H9 (cell line): Measurements from ENCODE around the gene TP53INP2. TPM values are rescaled to one million over a fixed set of nuclear protein-coding genes. Genes with fewer than 3 reads are reported as not detected.
"Not testable (repeated sequence)": the region's sequence is repeated elsewhere in the genome, so short reads cannot be mapped to it uniquely, and the experiment has no call there.

ENCODE experiments used
- DNase-seq: peaks from one replicate; pipeline ENCODE4 v3.0.0-alpha.2; 2017
- H2AFZ ChIP-seq: one replicate; pipeline ENCODE4 v1.6.1; 2013; ENCODE audit warnings: mild to moderate bottlenecking, low read length, control low read depth, moderate library complexity
- H2AK5ac ChIP-seq: 2 replicates; pipeline ENCODE4 v1.6.1; 2013; ENCODE audit warnings: low read length, control low read depth, mixed read lengths; ENCODE audit not compliant: insufficient read length
- H2BK120ac ChIP-seq: one replicate; pipeline ENCODE4 v1.6.1; 2013; ENCODE audit warnings: low read depth, mild to moderate bottlenecking, low read length, control low read depth, inconsistent platforms; ENCODE audit not compliant: poor library complexity, severe bottlenecking
- H2BK12ac ChIP-seq: 2 replicates; pipeline ENCODE4 v1.6.1; 2013; ENCODE audit warnings: low read length, control low read depth, mixed read lengths, low read depth; ENCODE audit not compliant: insufficient read length
- H2BK15ac ChIP-seq: 2 replicates; pipeline ENCODE4 v1.6.1; 2013; ENCODE audit warnings: low read depth, low read length, control low read depth
- H2BK20ac ChIP-seq: one replicate; pipeline ENCODE4 v1.6.1; 2013; ENCODE audit warnings: low read depth, mild to moderate bottlenecking, low read length, control low read depth, inconsistent platforms; ENCODE audit not compliant: poor library complexity, severe bottlenecking
- H2BK5ac ChIP-seq: 2 replicates; pipeline ENCODE4 v1.6.1; 2013; ENCODE audit warnings: low read length, control low read depth, mixed read lengths; ENCODE audit not compliant: insufficient read length
- H3K14ac ChIP-seq: 2 replicates; pipeline ENCODE4 v1.6.1; 2013; ENCODE audit warnings: low read length, control low read depth; ENCODE audit not compliant: insufficient read depth
- H3K18ac ChIP-seq: 2 replicates; pipeline ENCODE4 v1.6.1; 2013; ENCODE audit warnings: low read depth, mild to moderate bottlenecking, mixed read lengths, low read length, control low read depth; ENCODE audit not compliant: insufficient read length
- H3K23ac ChIP-seq: 2 replicates; pipeline ENCODE4 v1.6.1; 2013; ENCODE audit warnings: low read length, control low read depth, mixed read lengths, low read depth; ENCODE audit not compliant: insufficient read length
- H3K23me2 ChIP-seq: 2 replicates; pipeline ENCODE4 v1.6.1; 2013; ENCODE audit warnings: low read depth, mild to moderate bottlenecking, mixed read lengths, low read length, control low read depth; ENCODE audit not compliant: insufficient read length, poor library complexity, severe bottlenecking
- H3K27ac ChIP-seq: 2 replicates; pipeline ENCODE4 v1.5.1; 2013; ENCODE audit warnings: low read length, control low read depth, mixed read lengths, low read depth; ENCODE audit not compliant: insufficient read length
- H3K27me3 ChIP-seq: 2 replicates; pipeline ENCODE4 v1.6.1; 2013; ENCODE audit warnings: low read length, control low read depth, inconsistent platforms; ENCODE audit not compliant: insufficient read depth
- H3K4ac ChIP-seq: 2 replicates; pipeline ENCODE4 v1.6.1; 2013; ENCODE audit warnings: low read depth, mild to moderate bottlenecking, control low read depth, inconsistent platforms, low read length, moderate library complexity
- H3K4me1 ChIP-seq: 2 replicates; pipeline ENCODE4 v1.6.1; 2013; ENCODE audit warnings: low read length, control low read depth, inconsistent platforms; ENCODE audit not compliant: insufficient read depth
- H3K4me2 ChIP-seq: 2 replicates; pipeline ENCODE4 v1.6.1; 2013; ENCODE audit warnings: low read length, control low read depth, mixed read lengths; ENCODE audit not compliant: insufficient read length, insufficient read depth
- H3K56ac ChIP-seq: 2 replicates; pipeline ENCODE4 v1.6.1; 2013; ENCODE audit warnings: low read depth, mild to moderate bottlenecking, mixed read lengths, low read length, control low read depth; ENCODE audit not compliant: insufficient read length
- H3K79me1 ChIP-seq: 2 replicates; pipeline ENCODE4 v1.6.1; 2013; ENCODE audit warnings: low read depth, mild to moderate bottlenecking, moderate library complexity, low read length, control low read depth, inconsistent platforms; ENCODE audit not compliant: insufficient read depth, poor library complexity, severe bottlenecking
- H3K79me2 ChIP-seq: 2 replicates; pipeline ENCODE4 v1.6.1; 2013; ENCODE audit warnings: low read length, control low read depth, inconsistent platforms; ENCODE audit not compliant: insufficient read depth
- H3K9ac ChIP-seq: 2 replicates; pipeline ENCODE4 v1.6.1; 2013; ENCODE audit warnings: low read length, control low read depth, mixed read lengths; ENCODE audit not compliant: insufficient read length; ENCODE audit errors: extremely low read depth
- H3K9me3 ChIP-seq: one replicate; pipeline ENCODE4 v1.6.1; 2013; ENCODE audit warnings: low read depth, low read length, inconsistent platforms; ENCODE audit not compliant: control insufficient read depth
- H3T11ph ChIP-seq: one replicate; pipeline ENCODE4 v1.6.1; 2013; ENCODE audit warnings: mild to moderate bottlenecking, low read length, control low read depth, inconsistent platforms
- H4K20me1 ChIP-seq: one replicate; pipeline ENCODE4 v1.6.1; 2013; ENCODE audit not compliant: control insufficient read depth, insufficient read length, insufficient read depth
- H4K5ac ChIP-seq: 2 replicates; pipeline ENCODE4 v1.6.1; 2013; ENCODE audit warnings: low read depth, mild to moderate bottlenecking, mixed read lengths, low read length, control low read depth; ENCODE audit not compliant: insufficient read length
- H4K8ac ChIP-seq: replicated peaks from 2 replicates; pipeline ENCODE4 v1.6.1; 2013; ENCODE audit warnings: low read length, control low read depth, mixed read lengths, low read depth; ENCODE audit not compliant: insufficient read length
- H4K91ac ChIP-seq: 2 replicates; pipeline ENCODE4 v1.6.1; 2013; ENCODE audit warnings: low read depth, mild to moderate bottlenecking, moderate library complexity, mixed read lengths, low read length, control low read depth; ENCODE audit not compliant: insufficient read length
- H3K27ac Mint-ChIP-seq, 3 experiments: 2 replicates in 2 of 3; 3 replicates in 1 of 3; pipeline ENCODE4 v1.8.0; 2020 to 2021; ENCODE audit warnings: mixed read lengths in 3 of 3, mild to moderate bottlenecking in 1 of 3, moderate library complexity in 1 of 3
- H3K27me3 Mint-ChIP-seq: 2 replicates; pipeline ENCODE4 v1.8.0; 2021; ENCODE audit warnings: low read depth, mild to moderate bottlenecking, moderate library complexity, mixed read lengths
- H3K36me3 Mint-ChIP-seq, 3 experiments: 2 replicates in 2 of 3; 3 replicates in 1 of 3; pipeline ENCODE4 v1.8.0; 2020 to 2021; ENCODE audit warnings: low read depth in 3 of 3, mixed read lengths in 3 of 3; ENCODE audit not compliant: insufficient read depth in 1 of 3
- H3K4me1 Mint-ChIP-seq, 2 experiments: 2 replicates each; pipeline ENCODE4 v1.8.0; 2020; ENCODE audit warnings: mixed read lengths in 2 of 2
- H3K4me3 Mint-ChIP-seq, 2 experiments: 2 replicates in 1 of 2; 3 replicates in 1 of 2; pipeline ENCODE4 v1.8.0; 2020 to 2021; ENCODE audit warnings: mild to moderate bottlenecking in 2 of 2, mixed read lengths in 2 of 2, moderate library complexity in 1 of 2
- H3K9me3 Mint-ChIP-seq, 2 experiments: 2 replicates in 1 of 2; 3 replicates in 1 of 2; pipeline ENCODE4 v1.8.0; 2020; ENCODE audit warnings: mild to moderate bottlenecking in 2 of 2, mixed read lengths in 2 of 2, moderate library complexity in 1 of 2
- WGBS: extraction: QIAGEN DNeasy Blood & Tissue Kit; methylation state at CpG from one replicate; pipeline ENCODE4 v1.1.7; 2013; ENCODE audit warnings: missing lambda C conversion rate, low lambda C conversion rate, mixed read lengths; ENCODE audit not compliant: insufficient read length; ENCODE audit errors: extremely low coverage; 5-methylcytosine and 5-hydroxymethylcytosine counted together
- total RNA-seq: library from RNA; stranded (reverse); gene quantifications from 2 replicates; pipeline ENCODE4 v1.2.1, GENCODE V29; 2021
- TF ChIP-seq, protein P1 (sequence below): fragments of 200-600 bp; sonication (generic); conservative IDR thresholded peaks from 3 replicates; pipeline ENCODE4 v1.8.0; 2021; ENCODE audit warnings: antibody characterized with exemption, mild to moderate bottlenecking

The TP53INP2 gene
- total RNA-seq, 1 experiment from 2014 or later = 8.0 TPM

DNA sequence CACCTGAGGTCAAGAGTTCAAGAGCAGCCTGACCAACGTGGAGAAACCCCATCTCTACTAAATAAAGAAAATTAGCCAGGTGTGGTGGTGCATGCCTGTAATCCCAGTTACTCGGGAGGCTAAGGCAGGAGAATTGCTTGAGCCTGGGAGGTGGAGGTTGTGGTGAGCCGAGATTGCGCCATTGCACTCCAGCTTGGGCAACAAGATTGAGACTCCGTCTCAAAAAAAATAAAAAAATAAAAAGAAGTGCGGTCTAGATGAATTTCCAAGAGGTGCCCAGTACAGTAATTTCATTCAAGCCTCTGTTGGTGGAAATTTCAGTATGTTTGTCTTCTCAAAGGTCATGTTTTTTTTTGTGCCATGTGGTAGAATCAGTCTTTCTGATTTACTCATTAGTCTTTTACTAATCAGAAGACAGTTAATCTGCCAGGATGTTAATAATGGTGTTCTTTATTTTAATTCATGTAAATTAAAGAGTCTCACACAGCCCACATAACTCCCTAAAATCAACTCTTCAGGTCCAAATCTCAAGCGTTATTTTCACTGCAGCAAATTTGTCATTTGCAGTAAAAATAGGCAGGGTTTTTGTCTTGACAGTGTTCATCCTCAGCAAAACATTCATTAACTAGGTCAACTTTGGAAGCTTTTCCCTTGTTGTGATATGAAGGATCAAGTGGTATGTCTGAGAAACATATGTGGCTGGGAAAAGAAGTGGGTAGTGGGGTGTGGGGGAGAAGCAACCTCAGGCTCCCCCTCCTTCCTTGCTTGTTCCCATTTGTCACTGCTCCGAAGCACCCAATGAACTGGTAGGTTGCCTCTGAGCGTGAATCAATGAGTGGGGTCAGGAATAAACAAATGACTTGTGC is 13.3 kb downstream of the TP53INP2 start:
- Histone ChIP-seq H3K79me1 (no peaks in the 10 kb centered on the region), H4K91ac (no peak overlapping the region), H2BK12ac (no peak overlapping the region), H2BK15ac (no peak overlapping the region), H4K5ac (no peak overlapping the region), H2BK120ac (no peak overlapping the region), H2AK5ac (no peak overlapping the region), H3T11ph (no peak overlapping the region), H3K27ac (no peak overlapping the region), H3K4ac (no peak overlapping the region), H3K23me2 (no peaks in the 10 kb centered on the region), H2BK5ac (no peak overlapping the region), H3K9ac (no peak overlapping the region), H3K9me3 (no peaks in the 10 kb centered on the region), H4K20me1 (no peaks in the 10 kb centered on the region), H2AFZ (no peak overlapping the region), H3K4me1 (no peaks in the 10 kb centered on the region), H4K8ac (no peak overlapping the region), H3K14ac (no peak overlapping the region), H3K23ac (no peak overlapping the region), H3K56ac (no peak overlapping the region), H3K18ac (no peak overlapping the region), H3K27me3 (no peaks in the 10 kb centered on the region), H2BK20ac (no peak overlapping the region), H3K79me2 (no peaks in the 10 kb centered on the region), H3K4me2 (no peak overlapping the region)
- Mint-ChIP-seq H3K4me3 (no peak overlapping the region; a peak in 1 of 5 replicates), H3K36me3 (peaks cover 0 to 26% (median 0%) of the 10 kb centered on the region in 3 experiments; a peak in 2 of 7 replicates), H3K4me1 (no peaks in the 10 kb centered on the region), H3K9me3 (no peaks in the 10 kb centered on the region), H3K27me3 (no peaks in the 10 kb centered on the region), H3K27ac (no peak overlapping the region)
- TF ChIP-seq, protein P1, sequence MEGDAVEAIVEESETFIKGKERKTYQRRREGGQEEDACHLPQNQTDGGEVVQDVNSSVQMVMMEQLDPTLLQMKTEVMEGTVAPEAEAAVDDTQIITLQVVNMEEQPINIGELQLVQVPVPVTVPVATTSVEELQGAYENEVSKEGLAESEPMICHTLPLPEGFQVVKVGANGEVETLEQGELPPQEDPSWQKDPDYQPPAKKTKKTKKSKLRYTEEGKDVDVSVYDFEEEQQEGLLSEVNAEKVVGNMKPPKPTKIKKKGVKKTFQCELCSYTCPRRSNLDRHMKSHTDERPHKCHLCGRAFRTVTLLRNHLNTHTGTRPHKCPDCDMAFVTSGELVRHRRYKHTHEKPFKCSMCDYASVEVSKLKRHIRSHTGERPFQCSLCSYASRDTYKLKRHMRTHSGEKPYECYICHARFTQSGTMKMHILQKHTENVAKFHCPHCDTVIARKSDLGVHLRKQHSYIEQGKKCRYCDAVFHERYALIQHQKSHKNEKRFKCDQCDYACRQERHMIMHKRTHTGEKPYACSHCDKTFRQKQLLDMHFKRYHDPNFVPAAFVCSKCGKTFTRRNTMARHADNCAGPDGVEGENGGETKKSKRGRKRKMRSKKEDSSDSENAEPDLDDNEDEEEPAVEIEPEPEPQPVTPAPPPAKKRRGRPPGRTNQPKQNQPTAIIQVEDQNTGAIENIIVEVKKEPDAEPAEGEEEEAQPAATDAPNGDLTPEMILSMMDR = no peak
- DNase-seq = no peak
- no CpG with 5 or more reads among the region's 9 CpGs for WGBS

DNA sequence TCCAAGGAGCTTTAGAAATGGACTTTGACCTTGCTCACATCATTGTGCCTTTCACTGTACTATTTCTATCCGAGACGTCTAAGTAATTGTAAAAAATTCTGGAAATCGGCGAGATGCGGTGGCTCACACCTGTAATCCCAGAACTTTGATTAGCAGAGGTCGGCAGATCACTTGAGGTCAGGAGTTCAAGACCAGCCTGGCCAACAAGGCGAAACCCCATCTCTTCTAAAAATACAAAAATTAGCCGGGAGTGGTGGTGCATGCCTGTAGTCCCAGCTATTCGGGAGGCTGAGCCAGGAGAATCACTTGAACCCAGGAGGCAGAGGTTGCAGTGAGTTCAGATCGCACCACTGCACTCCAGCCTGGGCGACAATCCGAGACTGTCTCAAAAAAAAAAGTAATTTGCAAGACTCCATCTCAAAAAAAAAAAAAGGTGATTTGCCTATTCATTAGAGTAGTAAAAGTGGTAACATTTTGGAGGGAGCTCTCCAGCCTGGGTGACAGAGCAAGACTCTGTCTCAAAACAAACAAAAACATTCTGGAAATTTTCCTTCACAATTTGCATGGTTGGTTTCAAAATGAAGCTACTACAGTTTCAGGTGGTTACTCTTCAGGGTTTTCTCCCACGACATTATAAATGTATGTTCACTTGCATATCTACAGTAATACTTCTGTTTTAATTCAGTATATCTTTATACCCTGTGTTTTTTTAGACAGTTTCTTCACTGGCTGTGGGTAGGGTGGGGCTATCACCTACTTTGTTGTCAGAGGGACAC is 15.3 kb downstream of the TP53INP2 start:
- H3K27ac Mint-ChIP-seq, H2AFZ ChIP-seq, H2BK5ac ChIP-seq, H3K79me1 ChIP-seq, H3K4ac ChIP-seq, H3K23me2 ChIP-seq, H3K23ac ChIP-seq, H4K5ac ChIP-seq, H2BK12ac ChIP-seq, H4K8ac ChIP-seq, H3K9me3 ChIP-seq, H3K9me3 Mint-ChIP-seq, H3K9ac ChIP-seq, H3K27ac ChIP-seq, H3K4me1 Mint-ChIP-seq, H3K27me3 ChIP-seq, H3K18ac ChIP-seq, H4K20me1 ChIP-seq, H2BK20ac ChIP-seq, H3K56ac ChIP-seq, H2BK120ac ChIP-seq, H3K14ac ChIP-seq, H3K4me3 Mint-ChIP-seq, H3K27me3 Mint-ChIP-seq, DNase-seq, H2AK5ac ChIP-seq, H3K79me2 ChIP-seq, H3T11ph ChIP-seq, H4K91ac ChIP-seq, H2BK15ac ChIP-seq, H3K4me2 ChIP-seq, H3K4me1 ChIP-seq: not testable (repeated sequence)
- WGBS = no CpG with 5 or more reads among the region's 13 CpGs
- H3K36me3 Mint-ChIP-seq = peaks cover 0 to 14% (median 0%) of the 10 kb centered on the region in 3 experiments; a peak in 2 of 7 replicates
